Measurements from ENCODE around the gene GRHL3. TPM values are rescaled to one million over a fixed set of nuclear protein-coding genes. Genes with fewer than 3 reads are reported as not detected.

Gene GRHL3
- total and polyA plus RNA-seq, 7 donors: 0.23 to 0.63 TPM; not detected in 5

DNA sequence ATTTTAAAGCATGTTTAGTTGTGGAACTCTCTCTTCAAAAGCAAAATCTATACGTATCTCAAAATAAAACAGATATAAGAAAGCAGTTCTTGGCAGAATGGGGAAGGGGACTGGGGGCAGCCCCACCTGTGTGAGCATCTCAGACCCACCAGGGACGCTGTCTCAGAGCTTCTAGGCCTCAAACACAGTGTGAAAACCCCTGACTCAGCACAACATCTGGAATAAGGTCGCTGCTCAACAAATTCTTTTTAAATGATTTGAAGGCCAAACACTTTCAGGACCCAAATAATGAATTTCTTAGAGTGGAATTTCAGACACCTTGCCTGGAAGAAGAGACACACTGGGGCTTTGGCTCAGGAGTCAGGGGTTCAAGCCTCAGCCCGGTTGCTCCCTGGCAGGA is 27.1 kb upstream of the GRHL3 start:
- H3K27ac ChIP-seq: no peak overlapping the region
- no peaks in the 10 kb centered on the region for H3K9me3 ChIP-seq
- no peak overlapping the region for H3K4me3 ChIP-seq
- intact Hi-C loops (cut with DNase I): loop anchor here (5.0 kb wide), 1 partner anchor 90 kb away; no protein-coding TSS in a partner anchor
- 84 to 90% methylated on average over 4 of the region's 4 CpGs for WGBS, 2 donors
- TF ChIP-seq POLR2AphosphoS5 (IDR thresholded peaks at IDR 0.05): no peak
- TF ChIP-seq EP300 (IDR thresholded peaks at IDR 0.05): no peak
- TF ChIP-seq, protein P1, sequence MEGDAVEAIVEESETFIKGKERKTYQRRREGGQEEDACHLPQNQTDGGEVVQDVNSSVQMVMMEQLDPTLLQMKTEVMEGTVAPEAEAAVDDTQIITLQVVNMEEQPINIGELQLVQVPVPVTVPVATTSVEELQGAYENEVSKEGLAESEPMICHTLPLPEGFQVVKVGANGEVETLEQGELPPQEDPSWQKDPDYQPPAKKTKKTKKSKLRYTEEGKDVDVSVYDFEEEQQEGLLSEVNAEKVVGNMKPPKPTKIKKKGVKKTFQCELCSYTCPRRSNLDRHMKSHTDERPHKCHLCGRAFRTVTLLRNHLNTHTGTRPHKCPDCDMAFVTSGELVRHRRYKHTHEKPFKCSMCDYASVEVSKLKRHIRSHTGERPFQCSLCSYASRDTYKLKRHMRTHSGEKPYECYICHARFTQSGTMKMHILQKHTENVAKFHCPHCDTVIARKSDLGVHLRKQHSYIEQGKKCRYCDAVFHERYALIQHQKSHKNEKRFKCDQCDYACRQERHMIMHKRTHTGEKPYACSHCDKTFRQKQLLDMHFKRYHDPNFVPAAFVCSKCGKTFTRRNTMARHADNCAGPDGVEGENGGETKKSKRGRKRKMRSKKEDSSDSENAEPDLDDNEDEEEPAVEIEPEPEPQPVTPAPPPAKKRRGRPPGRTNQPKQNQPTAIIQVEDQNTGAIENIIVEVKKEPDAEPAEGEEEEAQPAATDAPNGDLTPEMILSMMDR (IDR thresholded peaks at IDR 0.05): no peak
- TF ChIP-seq POLR2A (IDR thresholded peaks at IDR 0.05): no peak
- H3K27me3 ChIP-seq: no peaks in the 10 kb centered on the region
- DNase-seq: no peak
- H3K4me1 ChIP-seq: peaks cover 0 to 37% (median 31%) of the 10 kb centered on the region in 4 donors
- H3K36me3 ChIP-seq: no peaks in the 10 kb centered on the region

DNA sequence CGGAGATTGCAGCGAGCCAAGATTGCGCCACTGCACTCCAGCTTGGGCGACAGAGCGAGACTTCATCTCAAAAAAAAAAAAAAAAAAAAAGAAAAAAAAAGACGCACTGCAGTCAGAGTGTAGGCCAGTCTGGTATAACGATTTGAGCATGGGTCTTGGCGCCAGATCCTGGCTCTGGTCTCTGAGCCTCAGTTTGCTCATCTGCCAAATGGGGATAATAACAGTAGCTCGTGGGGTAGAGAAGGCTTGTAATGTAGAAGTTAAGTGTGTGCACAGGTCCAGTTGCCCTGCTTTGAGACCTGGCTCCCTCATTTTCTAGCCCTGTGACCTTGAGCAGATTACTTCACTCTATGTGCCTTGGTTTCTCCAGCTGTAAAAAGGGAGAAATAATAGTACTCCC is 26.3 kb upstream of the GRHL3 start:
- H3K27ac ChIP-seq: no peak overlapping the region
- no peak for TF ChIP-seq POLR2AphosphoS5 (IDR thresholded peaks at IDR 0.05)
- no peak for TF ChIP-seq EP300 (IDR thresholded peaks at IDR 0.05)
- TF ChIP-seq, protein P1 (IDR thresholded peaks at IDR 0.05): no peak
- TF ChIP-seq POLR2A (IDR thresholded peaks at IDR 0.05): no peak
- 86 to 90% methylated on average over 9 of the region's 9 CpGs for WGBS, 2 donors

DNA sequence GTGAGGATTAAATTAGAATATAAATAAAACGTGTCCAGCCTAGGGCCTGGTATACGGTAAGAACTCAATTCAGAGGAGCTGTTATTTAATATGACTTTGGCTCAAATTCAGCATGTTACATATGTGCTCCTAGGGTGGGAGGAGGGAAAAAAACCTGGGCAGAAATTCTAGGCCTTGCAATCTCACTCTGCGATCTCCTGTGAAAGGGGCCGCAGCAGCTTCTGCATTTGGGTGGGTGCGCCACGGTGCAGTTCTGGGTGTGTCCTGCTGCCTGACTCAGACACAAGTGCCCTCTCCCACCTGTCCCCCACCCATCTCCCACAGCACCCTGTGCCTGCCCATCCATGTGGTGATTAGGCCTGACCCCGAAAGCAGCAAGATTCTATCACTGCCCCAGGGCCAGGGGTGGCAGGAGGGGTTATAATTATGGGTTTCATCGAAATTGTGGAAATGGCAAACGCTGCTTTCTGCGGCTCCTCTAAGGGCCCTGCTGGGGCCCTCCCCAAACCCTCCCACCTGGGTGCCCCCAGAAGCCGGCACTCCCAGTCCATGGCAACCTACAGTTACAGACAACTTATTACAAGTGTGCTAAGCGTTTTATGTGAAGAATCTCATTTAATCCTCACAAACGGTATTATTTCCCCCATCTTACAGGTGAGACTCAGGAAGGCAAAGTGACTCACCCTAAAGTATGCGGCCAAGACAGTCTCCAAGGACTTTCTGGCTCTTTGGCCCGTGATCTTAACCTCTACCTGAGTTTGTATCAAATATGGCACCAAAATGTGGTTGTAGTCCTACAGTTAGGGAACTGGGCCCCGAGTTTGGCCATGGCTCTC is 25.5 kb upstream of the GRHL3 start:
- WGBS, 2 donors: 90% methylated on average over 16 of the region's 16 CpGs
- intact Hi-C loops (cut with DNase I): loop anchor here (2.0 to 5.0 kb wide), 2 partner anchors 91 to 99 kb away; no protein-coding TSS in a partner anchor
- TF ChIP-seq, protein P1 (IDR thresholded peaks at IDR 0.05): no peak
- no peak for TF ChIP-seq POLR2AphosphoS5 (IDR thresholded peaks at IDR 0.05)
- no peak for TF ChIP-seq EP300 (IDR thresholded peaks at IDR 0.05)
- no peak for TF ChIP-seq POLR2A (IDR thresholded peaks at IDR 0.05)
- Histone ChIP-seq H3K9me3 (no peaks in the 10 kb centered on the region), H3K27ac (peak overlapping the region; percentile 71 to 84 (median 81)), H3K36me3 (no peaks in the 10 kb centered on the region), H3K27me3 (no peaks in the 10 kb centered on the region), H3K4me3 (no peak overlapping the region), H3K4me1 (peaks cover 0 to 40% (median 34%) of the 10 kb centered on the region in 4 donors)
- DNase-seq: no peak

More for the DNA sequence above, 26.3 kb upstream of the GRHL3 start:
- H3K36me3 ChIP-seq: no peaks in the 10 kb centered on the region
- H3K4me1 ChIP-seq: peaks cover 0 to 38% (median 34%) of the 10 kb centered on the region in 4 donors
- no peaks in the 10 kb centered on the region for H3K9me3 ChIP-seq
- no peaks in the 10 kb centered on the region for H3K27me3 ChIP-seq
- intact Hi-C loops (cut with DNase I): loop anchor here (5.0 kb wide), 1 partner anchor 91 kb away; no protein-coding TSS in a partner anchor
- H3K4me3 ChIP-seq: no peak overlapping the region
- no peak for DNase-seq

DNA sequence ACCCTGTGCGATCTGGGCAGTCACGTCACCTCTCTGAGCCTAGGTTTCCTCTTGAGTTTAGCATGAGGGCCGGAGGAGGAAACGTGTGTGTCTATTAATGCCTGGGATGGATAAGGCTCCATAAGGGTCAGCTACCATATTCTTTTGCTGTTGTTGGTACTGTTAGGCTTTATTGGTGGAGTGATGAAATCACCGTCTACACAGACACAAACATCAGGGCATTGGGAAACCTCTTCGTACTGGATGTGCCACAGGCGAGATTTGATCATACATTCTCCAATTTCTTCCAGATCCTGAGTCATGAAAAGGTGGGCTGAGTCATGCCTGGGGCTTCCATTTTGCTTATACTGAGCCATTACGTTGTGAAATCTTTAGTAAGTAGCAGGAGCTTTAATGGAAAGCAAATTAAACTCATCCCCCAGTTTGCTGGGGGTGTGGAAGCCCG is 24.9 kb upstream of the GRHL3 start:
- H3K27me3 ChIP-seq: no peaks in the 10 kb centered on the region
- peak; percentile 90 for DNase-seq
- no peaks in the 10 kb centered on the region for H3K9me3 ChIP-seq
- TF ChIP-seq, protein P1 (IDR thresholded peaks at IDR 0.05): no peak
- TF ChIP-seq POLR2A (IDR thresholded peaks at IDR 0.05): no peak
- TF ChIP-seq EP300 (IDR thresholded peaks at IDR 0.05): peak in 1 of 4 donors; percentile 15
- peak in 3 of 4 donors; percentile 28 to 47 (median 40) for TF ChIP-seq POLR2AphosphoS5 (IDR thresholded peaks at IDR 0.05)
- no peak overlapping the region for H3K4me3 ChIP-seq
- intact Hi-C loops (cut with DNase I): loop anchor here (2.0 to 5.0 kb wide), 2 partner anchors 92 to 99 kb away; no protein-coding TSS in a partner anchor
- H3K36me3 ChIP-seq: no peaks in the 10 kb centered on the region
- H3K4me1 ChIP-seq: peaks cover 0 to 40% (median 34%) of the 10 kb centered on the region in 4 donors
- 78 to 82% methylated on average over 9 of the region's 9 CpGs for WGBS, 2 donors
- peak overlapping the region; percentile 71 to 84 (median 81) for H3K27ac ChIP-seq
